ENCODE results near the gene TMEM39A.

- TF ChIP-seq POLR2A (IDR thresholded peaks at IDR 0.05; ENCODE audit: low read depth, low read length) = no peak
- no peak for TF ChIP-seq CTCF (IDR thresholded peaks at IDR 0.05; ENCODE audit: extremely low read depth in 1 of 2, insufficient read depth in 1 of 2, low read depth in 1 of 2, low read length in 2 of 2)
- TF ChIP-seq POLR2AphosphoS5 (IDR thresholded peaks at IDR 0.05; ENCODE audit: insufficient read depth, low read depth, low read length) = no peak
- no peak for TF ChIP-seq EZH2 (IDR thresholded peaks at IDR 0.05; ENCODE audit: borderline replicate concordance, low read depth, low read length, severe bottlenecking)
- no peak for TF ChIP-seq MAX (IDR thresholded peaks at IDR 0.05; ENCODE audit: insufficient read depth, insufficient read length)
- no peak for TF ChIP-seq FOS (IDR thresholded peaks at IDR 0.05; ENCODE audit: borderline replicate concordance, insufficient read depth, low read length)
- no peak for TF ChIP-seq MYC (IDR thresholded peaks at IDR 0.05; ENCODE audit: low read depth, low read length)
Measured at GRCh38 chr3:119401069-119401468, 62.3 kb downstream of the TMEM39A start.

Measured in endothelial cell of umbilical vein (primary cell).